GF-D8 (cell line): ENCODE results near the gene ATG7.
A peak's percentile ranks its signal among the peaks of the same experiment; 100 is the strongest.

Experiments
- DNase-seq: peaks from one replicate; lab custom pipeline; 2025; lab: John Stamatoyannopoulos, UW

ATG7 gene

GRCh38 chr3:11539218-11539617 lies 267.0 kb downstream of the ATG7 start:
- DNase-seq = no peak

GRCh38 chr3:11539677-11540076 lies 267.5 kb downstream of the ATG7 start:
- DNase-seq = no peak

GRCh38 chr3:11541321-11542303 lies 269.4 kb downstream of the ATG7 start:
- DNase-seq = no peak

GRCh38 chr3:11542551-11542950 lies 270.4 kb downstream of the ATG7 start:
- no peak for DNase-seq

- DNase-seq = no peak
These were observed 271.1 kb downstream of the ATG7 start for GRCh38 chr3:11543141-11543947.

GRCh38 chr3:11543948-11544387 lies 271.8 kb downstream of the ATG7 start:
- DNase-seq = no peak

GRCh38 chr3:11544412-11545181 lies 272.4 kb downstream of the ATG7 start:
- DNase-seq = peak; percentile 5

GRCh38 chr3:11545186-11545851 lies 273.1 kb downstream of the ATG7 start:
- no peak for DNase-seq

- no peak for DNase-seq
These were observed 274.6 kb downstream of the ATG7 start for GRCh38 chr3:11546657-11547302.

- no peak for DNase-seq
These were observed 275.3 kb downstream of the ATG7 start for GRCh38 chr3:11547498-11547897.

- DNase-seq = no peak
These were observed 276.5 kb downstream of the ATG7 start for GRCh38 chr3:11548721-11549131.

- no peak for DNase-seq
These were observed 277.5 kb downstream of the ATG7 start for GRCh38 chr3:11549580-11550140.

GRCh38 chr3:11551036-11551435 lies 278.8 kb downstream of the ATG7 start:
- no peak for DNase-seq

GRCh38 chr3:11552289-11553264 lies 280.4 kb downstream of the ATG7 start:
- no peak for DNase-seq

GRCh38 chr3:11553436-11554235 lies 281.4 kb downstream of the ATG7 start:
- no peak for DNase-seq

- no peak for DNase-seq
These were observed 282.0 kb downstream of the ATG7 start for GRCh38 chr3:11554236-11554610.

- no peak for DNase-seq
These were observed 282.5 kb downstream of the ATG7 start for GRCh38 chr3:11554666-11555065.

- no peak for DNase-seq
These were observed 283.1 kb downstream of the ATG7 start for GRCh38 chr3:11555211-11555782.
